ENCODE measurements around the gene FKBP1B.

Gene FKBP1B

GRCh38 chr2:24016376-24016761 lies 33.2 kb upstream of the FKBP1B start:
- no peaks in the 10 kb centered on the region for H3K27me3 ChIP-seq (ENCODE audit: control insufficient read depth, insufficient read depth, low read length)
- H3K9ac ChIP-seq (ENCODE audit: low read length): no peak overlapping the region
- no peaks in the 10 kb centered on the region for H3K9me3 ChIP-seq (ENCODE audit: control insufficient read depth, low read depth, low read length)
- no peaks in the 10 kb centered on the region for H3K36me3 ChIP-seq (ENCODE audit: control insufficient read depth, low read depth, low read length)
- H3K4me1 ChIP-seq (ENCODE audit: control insufficient read depth, low read depth, low read length): peaks cover 8% of the 10 kb centered on the region
- H3K27ac ChIP-seq (ENCODE audit: low read length): no peak overlapping the region
- no peak overlapping the region for H3K4me3 ChIP-seq (ENCODE audit: low read length)

GRCh38 chr2:24016853-24017703 lies 32.5 kb upstream of the FKBP1B start:
- Histone ChIP-seq H3K4me1 (ENCODE audit: control insufficient read depth, low read depth, low read length) (peaks cover 8% of the 10 kb centered on the region), H3K36me3 (ENCODE audit: control insufficient read depth, low read depth, low read length) (no peaks in the 10 kb centered on the region), H3K27me3 (ENCODE audit: control insufficient read depth, insufficient read depth, low read length) (no peaks in the 10 kb centered on the region), H3K27ac (ENCODE audit: low read length) (no peak overlapping the region), H3K4me3 (ENCODE audit: low read length) (no peak overlapping the region), H3K9ac (ENCODE audit: low read length) (no peak overlapping the region), H3K9me3 (ENCODE audit: control insufficient read depth, low read depth, low read length) (no peaks in the 10 kb centered on the region)

GRCh38 chr2:24017711-24018110 lies 31.8 kb upstream of the FKBP1B start:
- H3K27me3 ChIP-seq (ENCODE audit: control insufficient read depth, insufficient read depth, low read length): no peaks in the 10 kb centered on the region
- H3K27ac ChIP-seq (ENCODE audit: low read length): no peak overlapping the region
- no peak overlapping the region for H3K4me3 ChIP-seq (ENCODE audit: low read length)
- H3K9me3 ChIP-seq (ENCODE audit: control insufficient read depth, low read depth, low read length): no peaks in the 10 kb centered on the region
- peaks cover 8% of the 10 kb centered on the region for H3K4me1 ChIP-seq (ENCODE audit: control insufficient read depth, low read depth, low read length)
- no peak overlapping the region for H3K9ac ChIP-seq (ENCODE audit: low read length)
- H3K36me3 ChIP-seq (ENCODE audit: control insufficient read depth, low read depth, low read length): peaks cover 2% of the 10 kb centered on the region

DNA sequence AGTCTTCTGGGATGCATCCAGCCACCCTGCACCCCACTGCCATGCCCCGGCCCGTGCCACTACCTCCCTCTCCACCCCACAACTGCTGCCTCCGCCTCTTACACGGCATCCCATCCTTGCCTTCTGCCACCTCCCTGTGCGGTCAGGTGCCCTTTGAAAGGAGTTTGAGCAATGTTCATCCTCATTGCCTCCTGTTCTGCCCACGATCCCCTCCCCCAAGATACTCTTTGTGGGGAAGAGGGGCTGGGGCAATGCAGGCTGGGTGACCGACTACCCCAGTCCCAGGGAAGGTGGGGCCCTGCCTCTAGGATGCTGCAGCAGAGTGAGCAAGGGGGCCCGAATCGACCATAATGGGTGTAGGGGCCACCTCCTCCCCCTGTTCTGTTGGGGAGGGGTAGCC lies 31.3 kb upstream of the FKBP1B start:
- H3K27me3 ChIP-seq (ENCODE audit: control insufficient read depth, insufficient read depth, low read length): no peaks in the 10 kb centered on the region

GRCh38 chr2:24019729-24020128 lies 29.8 kb upstream of the FKBP1B start:
- H3K9me3 ChIP-seq (ENCODE audit: control insufficient read depth, low read depth, low read length): no peaks in the 10 kb centered on the region
- no peak overlapping the region for H3K4me3 ChIP-seq (ENCODE audit: low read length)
- peaks cover 13% of the 10 kb centered on the region for H3K4me1 ChIP-seq (ENCODE audit: control insufficient read depth, low read depth, low read length)
- no peaks in the 10 kb centered on the region for H3K27me3 ChIP-seq (ENCODE audit: control insufficient read depth, insufficient read depth, low read length)
- H3K9ac ChIP-seq (ENCODE audit: low read length): no peak overlapping the region
- peaks cover 6% of the 10 kb centered on the region for H3K36me3 ChIP-seq (ENCODE audit: control insufficient read depth, low read depth, low read length)
- H3K27ac ChIP-seq (ENCODE audit: low read length): no peak overlapping the region

More for the DNA sequence above, 31.3 kb upstream of the FKBP1B start:
- Histone ChIP-seq H3K36me3 (ENCODE audit: control insufficient read depth, low read depth, low read length) (peaks cover 6% of the 10 kb centered on the region), H3K9ac (ENCODE audit: low read length) (no peak overlapping the region), H3K4me3 (ENCODE audit: low read length) (no peak overlapping the region), H3K9me3 (ENCODE audit: control insufficient read depth, low read depth, low read length) (no peaks in the 10 kb centered on the region), H3K4me1 (ENCODE audit: control insufficient read depth, low read depth, low read length) (peaks cover 8% of the 10 kb centered on the region), H3K27ac (ENCODE audit: low read length) (no peak overlapping the region)

DNA sequence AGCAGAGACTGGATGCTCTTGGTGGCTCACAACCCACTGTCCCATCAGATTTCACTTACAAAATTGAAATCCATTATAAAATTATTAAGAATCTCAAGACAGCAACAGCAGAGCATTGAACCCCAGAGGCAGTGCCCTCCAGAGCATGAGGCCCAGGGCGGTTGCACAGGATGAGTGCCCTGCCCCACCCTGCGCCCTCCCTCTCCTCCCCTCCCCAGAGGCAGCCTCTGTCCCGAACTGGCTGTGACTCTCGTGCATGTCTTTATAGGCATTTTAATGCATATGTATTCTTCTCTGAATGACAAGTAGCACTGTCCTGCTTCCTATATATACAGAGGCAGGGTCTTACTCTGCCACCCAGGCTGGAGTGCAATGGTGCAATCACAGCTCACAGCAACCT lies 29.3 kb upstream of the FKBP1B start:
- no peaks in the 10 kb centered on the region for H3K27me3 ChIP-seq (ENCODE audit: control insufficient read depth, insufficient read depth, low read length)
- H3K9ac ChIP-seq (ENCODE audit: low read length): no peak overlapping the region
- H3K4me3 ChIP-seq (ENCODE audit: low read length): no peak overlapping the region
- H3K9me3 ChIP-seq (ENCODE audit: control insufficient read depth, low read depth, low read length): no peaks in the 10 kb centered on the region
- H3K36me3 ChIP-seq (ENCODE audit: control insufficient read depth, low read depth, low read length): peaks cover 6% of the 10 kb centered on the region
- no peak overlapping the region for H3K27ac ChIP-seq (ENCODE audit: low read length)
- peaks cover 17% of the 10 kb centered on the region for H3K4me1 ChIP-seq (ENCODE audit: control insufficient read depth, low read depth, low read length)

GRCh38 chr2:24021122-24021998 lies 28.2 kb upstream of the FKBP1B start:
- Histone ChIP-seq H3K27ac (ENCODE audit: low read length) (no peak overlapping the region), H3K36me3 (ENCODE audit: control insufficient read depth, low read depth, low read length) (peaks cover 6% of the 10 kb centered on the region), H3K9me3 (ENCODE audit: control insufficient read depth, low read depth, low read length) (no peaks in the 10 kb centered on the region), H3K4me3 (ENCODE audit: low read length) (no peak overlapping the region), H3K9ac (ENCODE audit: low read length) (no peak overlapping the region), H3K4me1 (ENCODE audit: control insufficient read depth, low read depth, low read length) (peaks cover 27% of the 10 kb centered on the region), H3K27me3 (ENCODE audit: control insufficient read depth, insufficient read depth, low read length) (no peaks in the 10 kb centered on the region)

GRCh38 chr2:24022324-24022974 lies 27.1 kb upstream of the FKBP1B start:
- no peaks in the 10 kb centered on the region for H3K27me3 ChIP-seq (ENCODE audit: control insufficient read depth, insufficient read depth, low read length)
- H3K27ac ChIP-seq (ENCODE audit: low read length): no peak overlapping the region
- H3K4me1 ChIP-seq (ENCODE audit: control insufficient read depth, low read depth, low read length): peaks cover 33% of the 10 kb centered on the region
- H3K9ac ChIP-seq (ENCODE audit: low read length): no peak overlapping the region
- H3K4me3 ChIP-seq (ENCODE audit: low read length): no peak overlapping the region
- H3K36me3 ChIP-seq (ENCODE audit: control insufficient read depth, low read depth, low read length): peaks cover 6% of the 10 kb centered on the region
- no peaks in the 10 kb centered on the region for H3K9me3 ChIP-seq (ENCODE audit: control insufficient read depth, low read depth, low read length)

DNA sequence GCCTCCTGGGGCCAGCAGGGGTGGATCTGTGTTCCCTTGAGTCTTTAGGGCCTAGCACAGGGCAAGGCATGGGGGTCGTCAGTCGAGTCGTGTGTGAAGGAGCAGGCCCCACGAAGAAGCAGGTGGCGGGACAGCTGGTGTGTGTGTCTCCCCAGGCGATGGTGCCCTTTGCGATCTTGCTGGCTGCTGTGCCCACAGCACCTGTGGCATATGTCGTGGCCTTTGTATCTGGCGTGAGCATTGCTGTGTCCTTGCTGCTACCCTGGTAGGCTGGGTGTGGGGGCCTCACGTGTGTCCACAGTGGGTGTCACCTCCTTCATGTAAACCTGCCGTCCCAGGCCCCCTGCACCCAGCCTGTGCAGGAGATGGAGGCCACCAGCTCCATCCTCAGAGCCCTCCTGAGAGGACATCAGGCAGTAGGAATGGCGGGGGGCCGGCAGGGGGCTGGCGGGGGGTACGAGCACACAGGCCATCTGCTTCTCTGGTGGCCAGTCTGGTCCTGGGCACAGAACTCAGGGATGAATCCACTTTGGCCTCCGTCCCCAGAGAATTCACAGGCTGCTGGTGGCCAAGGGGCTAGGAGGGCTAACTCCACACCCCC lies 26.5 kb upstream of the FKBP1B start:
- no peak overlapping the region for H3K27ac ChIP-seq (ENCODE audit: low read length)
- H3K27me3 ChIP-seq (ENCODE audit: control insufficient read depth, insufficient read depth, low read length): no peaks in the 10 kb centered on the region
- no peaks in the 10 kb centered on the region for H3K9me3 ChIP-seq (ENCODE audit: control insufficient read depth, low read depth, low read length)
- H3K9ac ChIP-seq (ENCODE audit: low read length): no peak overlapping the region
- no peak overlapping the region for H3K4me3 ChIP-seq (ENCODE audit: low read length)
- peaks cover 6% of the 10 kb centered on the region for H3K36me3 ChIP-seq (ENCODE audit: control insufficient read depth, low read depth, low read length)
- peaks cover 36% of the 10 kb centered on the region for H3K4me1 ChIP-seq (ENCODE audit: control insufficient read depth, low read depth, low read length)

- no peak overlapping the region for H3K4me3 ChIP-seq (ENCODE audit: low read length)
- H3K9ac ChIP-seq (ENCODE audit: low read length): no peak overlapping the region
- no peak overlapping the region for H3K27ac ChIP-seq (ENCODE audit: low read length)
- peaks cover 8% of the 10 kb centered on the region for H3K36me3 ChIP-seq (ENCODE audit: control insufficient read depth, low read depth, low read length)
- H3K27me3 ChIP-seq (ENCODE audit: control insufficient read depth, insufficient read depth, low read length): no peaks in the 10 kb centered on the region
- H3K9me3 ChIP-seq (ENCODE audit: control insufficient read depth, low read depth, low read length): no peaks in the 10 kb centered on the region
- H3K4me1 ChIP-seq (ENCODE audit: control insufficient read depth, low read depth, low read length): peaks cover 30% of the 10 kb centered on the region
These were observed 25.5 kb upstream of the FKBP1B start for GRCh38 chr2:24024018-24024417.

Data from iPS-18a (cell line).